Epithelial cell of esophagus (primary cell): Measurements from ENCODE around the gene REXO2.

Experiments
- DNase-seq: peaks from one replicate; pipeline ENCODE4 v3.0.0; 2010; ENCODE audit warnings: low read depth
- H3K4me3 ChIP-seq: 2 replicates; pipeline ENCODE4 v1.5.1; 2011; ENCODE audit warnings: mild to moderate bottlenecking, low read length, control low read depth
- CTCF ChIP-seq: IDR thresholded peaks from 2 replicates; pipeline ENCODE4 v1.5.1; 2011; ENCODE audit warnings: low read depth, mild to moderate bottlenecking, low read length, control low read depth, inconsistent platforms; ENCODE audit not compliant: insufficient read depth; ENCODE audit errors: missing control alignments

REXO2 gene

GRCh38 chr11:114399490-114400215, 39.6 kb upstream of the REXO2 start:
- DNase-seq = peak; percentile 58
- no peak for TF ChIP-seq CTCF
- peak overlapping the region; percentile 85 for H3K4me3 ChIP-seq

DNA sequence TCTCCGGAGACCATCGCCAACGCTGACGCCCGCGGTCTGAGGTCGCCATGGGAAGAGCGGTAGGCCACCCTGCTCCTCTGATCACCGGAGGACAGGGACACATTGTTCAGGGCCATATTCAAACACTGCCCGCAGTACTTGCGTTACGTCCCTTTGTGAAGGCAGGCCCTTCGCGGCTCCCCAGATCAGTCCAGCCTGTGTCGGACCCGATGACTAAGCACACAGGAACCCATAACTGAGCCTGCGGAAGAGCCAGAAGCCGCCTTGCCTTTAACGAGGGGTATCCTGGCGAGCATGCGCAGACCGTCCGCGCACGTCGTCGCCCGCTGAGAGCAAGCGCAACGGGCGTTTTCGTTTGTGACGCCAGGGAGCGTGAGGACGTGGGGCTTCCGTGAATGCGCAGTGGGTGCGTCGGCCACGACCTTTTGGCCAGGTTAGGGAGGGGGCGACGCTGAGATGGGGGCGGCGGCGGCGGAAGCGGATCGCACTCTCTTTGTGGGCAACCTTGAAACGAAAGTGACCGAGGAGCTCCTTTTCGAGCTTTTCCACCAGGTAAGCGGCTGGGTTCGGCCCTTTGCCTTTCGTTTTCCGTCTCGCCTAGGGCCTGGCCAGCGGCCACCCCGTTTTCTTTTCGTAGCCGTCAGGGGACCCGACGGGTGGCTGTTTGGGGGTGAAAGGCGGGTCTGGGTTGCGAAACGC, 38.9 kb upstream of the REXO2 start, which contains the start of the genes C11orf71 and RBM7:
C11orf71 (minus strand) TSS at position 296 of the 699 bp plus-strand sequence; CDS start at position 116, 180 bp downstream.
RBM7 (plus strand) TSS at position 451 of the 699 bp plus-strand sequence; CDS start at position 457, 6 bp downstream.
- DNase-seq = peak; percentile 98
- no peak for TF ChIP-seq CTCF
- H3K4me3 ChIP-seq = peak within 1 kb of the TSS; percentile 85

DNA sequence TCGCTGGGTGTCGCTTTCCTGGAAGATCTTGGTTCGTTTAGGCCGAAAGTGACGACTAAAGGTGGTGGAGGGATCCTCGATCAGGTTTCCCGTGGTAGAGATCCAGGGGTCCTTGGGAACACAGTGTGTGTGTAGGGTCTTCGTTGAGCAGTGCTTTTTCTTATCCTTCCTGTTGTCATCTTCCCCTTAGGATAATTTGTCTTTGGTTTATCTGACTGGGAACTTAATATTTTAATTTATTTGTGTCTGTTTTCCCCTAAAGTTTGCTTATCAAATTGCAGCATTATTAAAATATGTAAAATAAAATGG, 38.4 kb upstream of the REXO2 start:
- no peak for TF ChIP-seq CTCF
- DNase-seq = no peak
- H3K4me3 ChIP-seq = peak overlapping the region; percentile 85

DNA sequence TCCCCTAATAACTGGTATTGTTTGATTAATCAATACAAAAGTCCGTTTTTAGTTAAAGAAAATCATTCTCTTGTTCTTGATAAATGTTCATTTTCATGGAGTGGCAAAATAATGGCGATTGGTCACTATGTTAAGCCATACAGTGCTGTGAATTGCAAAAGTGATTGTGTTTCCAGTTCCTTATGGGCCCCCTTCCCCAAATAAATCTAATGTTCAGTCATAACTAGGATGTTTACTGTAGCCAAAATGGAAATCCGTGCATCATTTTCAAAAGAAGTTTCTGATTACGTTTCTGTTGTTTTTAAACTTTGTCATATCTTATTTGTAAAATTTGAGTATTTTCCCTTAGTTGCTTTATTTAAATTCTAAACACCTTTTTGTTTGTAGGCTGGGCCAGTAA, 38.0 kb upstream of the REXO2 start:
- DNase-seq = no peak
- TF ChIP-seq CTCF = no peak
- peak overlapping the region; percentile 85 for H3K4me3 ChIP-seq

DNA sequence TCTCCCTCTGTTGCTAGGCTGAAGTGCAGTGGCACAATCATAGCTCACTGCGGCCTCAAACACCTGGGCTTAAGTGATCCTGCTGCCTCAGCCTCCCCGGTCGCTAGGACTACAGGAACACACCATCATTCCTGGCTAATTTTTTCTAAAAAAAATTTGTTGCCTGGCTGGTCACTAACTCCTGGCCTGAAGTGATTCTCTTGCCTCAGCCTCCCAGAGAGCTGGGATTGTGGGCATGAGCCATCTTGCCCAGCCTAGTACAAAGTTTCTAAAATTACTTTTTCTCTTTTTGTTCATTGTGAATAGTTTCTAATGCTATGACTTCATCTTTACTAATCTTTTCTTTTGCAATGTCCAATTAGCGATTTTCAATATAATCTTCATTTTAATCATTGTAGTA, 26.3 kb upstream of the REXO2 start:
- no peak overlapping the region for H3K4me3 ChIP-seq
- peak; percentile 71 for DNase-seq
- TF ChIP-seq CTCF = no peak

GRCh38 chr11:114413958-114414357, 25.3 kb upstream of the REXO2 start:
- no peak for DNase-seq
- TF ChIP-seq CTCF = no peak

More at GRCh38 chr11:114413958-114414357, 25.3 kb upstream of the REXO2 start:
- no peak overlapping the region for H3K4me3 ChIP-seq
